ENCODE data around the gene ZBTB9. TPM values are rescaled to one million over a fixed set of nuclear protein-coding genes. Genes with fewer than 3 reads are reported as not detected.

Gene ZBTB9
- total RNA-seq, 4 donors from 2014 or later: 3.1 to 3.7 (median 3.4) TPM

- Histone ChIP-seq H3K4me3 (no peak overlapping the region), H3K27me3 (peaks cover 0 to 14% of the 10 kb centered on the region in 2 donors), H3K9me3 (no peaks in the 10 kb centered on the region), H3K27ac (no peak overlapping the region), H3K36me3 (no peaks in the 10 kb centered on the region), H3K4me1 (no peaks in the 10 kb centered on the region)
- no peak for DNase-seq (ENCODE audit: low spot score in 2 of 2)
- 72 to 82% methylated on average over 6 of the region's 6 CpGs for WGBS, 2 donors
- TF ChIP-seq POLR2A (IDR thresholded peaks at IDR 0.05) (no peak), CTCF (IDR thresholded peaks at IDR 0.05) (no peak), EP300 (IDR thresholded peaks at IDR 0.05) (no peak)
Observed at GRCh38 chr6:33490621-33491020, 36.2 kb downstream of the ZBTB9 start.

- no peaks in the 10 kb centered on the region for H3K4me1 ChIP-seq
- no peak overlapping the region for H3K27ac ChIP-seq
- no peaks in the 10 kb centered on the region for H3K36me3 ChIP-seq
- no peak overlapping the region for H3K4me3 ChIP-seq
- 35% methylated on average over 4 of the region's 4 CpGs for WGBS, 2 donors
- H3K27me3 ChIP-seq: peaks cover 0 to 11% of the 10 kb centered on the region in 2 donors
- no peak for DNase-seq (ENCODE audit: low spot score in 2 of 2)
- H3K9me3 ChIP-seq: no peaks in the 10 kb centered on the region
- no peak for TF ChIP-seq EP300 (IDR thresholded peaks at IDR 0.05)
- no peak for TF ChIP-seq POLR2A (IDR thresholded peaks at IDR 0.05)
- TF ChIP-seq CTCF (IDR thresholded peaks at IDR 0.05): no peak
Observed at GRCh38 chr6:33492093-33492492, 37.7 kb downstream of the ZBTB9 start.

- H3K4me1 ChIP-seq: no peaks in the 10 kb centered on the region
- H3K36me3 ChIP-seq: no peaks in the 10 kb centered on the region
- DNase-seq (ENCODE audit: low spot score in 2 of 2): no peak
- H3K9me3 ChIP-seq: no peaks in the 10 kb centered on the region
- H3K27me3 ChIP-seq: peaks cover 0 to 8% of the 10 kb centered on the region in 2 donors
- no peak overlapping the region for H3K4me3 ChIP-seq
- no peak overlapping the region for H3K27ac ChIP-seq
- no peak for TF ChIP-seq EP300 (IDR thresholded peaks at IDR 0.05)
- TF ChIP-seq POLR2A (IDR thresholded peaks at IDR 0.05): no peak
- TF ChIP-seq CTCF (IDR thresholded peaks at IDR 0.05): no peak
- WGBS, 2 donors: 97% methylated on average over 7 of the region's 7 CpGs
Observed at GRCh38 chr6:33497157-33497556, 42.8 kb downstream of the ZBTB9 start.

GRCh38 chr6:33502486-33502885 is 48.1 kb downstream of the ZBTB9 start:
- DNase-seq (ENCODE audit: low spot score in 2 of 2): no peak
- Histone ChIP-seq H3K36me3 (no peaks in the 10 kb centered on the region), H3K4me3 (no peak overlapping the region), H3K27me3 (peaks cover 0 to 8% of the 10 kb centered on the region in 2 donors), H3K4me1 (no peaks in the 10 kb centered on the region), H3K9me3 (peaks cover 0 to 12% (median 0%) of the 10 kb centered on the region in 4 donors), H3K27ac (no peak overlapping the region)
- no peak for TF ChIP-seq EP300 (IDR thresholded peaks at IDR 0.05)
- 87 to 89% methylated on average over 12 to 16 of the region's 23 CpGs for WGBS, 2 donors

- H3K27me3 ChIP-seq: no peaks in the 10 kb centered on the region
- no peak overlapping the region for H3K4me3 ChIP-seq
- no peak for TF ChIP-seq EP300 (IDR thresholded peaks at IDR 0.05)
- TF ChIP-seq CTCF (IDR thresholded peaks at IDR 0.05): no peak
- no peak for TF ChIP-seq POLR2A (IDR thresholded peaks at IDR 0.05)
- H3K36me3 ChIP-seq: no peaks in the 10 kb centered on the region
- no peak for DNase-seq (ENCODE audit: low spot score in 2 of 2)
- H3K4me1 ChIP-seq: peaks cover 0 to 6% (median 0%) of the 10 kb centered on the region in 4 donors
- H3K9me3 ChIP-seq: peaks cover 0 to 12% (median 0%) of the 10 kb centered on the region in 4 donors
- H3K27ac ChIP-seq: no peak overlapping the region
Observed at GRCh38 chr6:33504486-33504885, 50.1 kb downstream of the ZBTB9 start.
